Effector memory CD4-positive, alpha-beta T cell (primary cell): ENCODE results near the gene ORM1.

Experiments
- DNase-seq, 3 donors: peaks; one replicate each; pipeline ENCODE4 v3.0.0-alpha.2; 2020
- H3K27ac ChIP-seq: 2 replicates; pipeline ENCODE4 v1.7.0; 2013; ENCODE audit warnings: mild to moderate bottlenecking, low read length, moderate library complexity; ENCODE audit not compliant: insufficient read depth, poor library complexity, severe bottlenecking
- H3K27me3 ChIP-seq: replicated peaks from 2 replicates; pipeline ENCODE4 v1.7.0; 2013; ENCODE audit warnings: mild to moderate bottlenecking, low read length; ENCODE audit not compliant: insufficient read depth, control insufficient read depth, poor library complexity, severe bottlenecking
- H3K36me3 ChIP-seq: 2 replicates; pipeline ENCODE4 v1.7.0; 2013; ENCODE audit warnings: mild to moderate bottlenecking, low read length, moderate library complexity; ENCODE audit not compliant: control insufficient read depth, insufficient read depth
- H3K4me1 ChIP-seq: 2 replicates; pipeline ENCODE4 v1.7.0; 2013; ENCODE audit warnings: low read length, mild to moderate bottlenecking; ENCODE audit not compliant: control insufficient read depth, insufficient read depth, poor library complexity, severe bottlenecking
- H3K4me3 ChIP-seq: 2 replicates; pipeline ENCODE4 v1.7.0; 2013; ENCODE audit warnings: low read length, low read depth, mild to moderate bottlenecking; ENCODE audit not compliant: insufficient read depth, poor library complexity, severe bottlenecking
- H3K9me3 ChIP-seq: 2 replicates; pipeline ENCODE4 v1.7.0; 2013; ENCODE audit warnings: mild to moderate bottlenecking, low read length, moderate library complexity; ENCODE audit not compliant: control insufficient read depth

ORM1 gene

GRCh38 chr9:114342755-114343440, 20.0 kb downstream of the ORM1 start:
- H3K4me3 ChIP-seq = no peak overlapping the region
- H3K4me1 ChIP-seq = no peaks in the 10 kb centered on the region
- no peaks in the 10 kb centered on the region for H3K9me3 ChIP-seq
- DNase-seq = no peak
- H3K27me3 ChIP-seq = no peaks in the 10 kb centered on the region
- no peak overlapping the region for H3K27ac ChIP-seq
- H3K36me3 ChIP-seq = peaks cover 97% of the 10 kb centered on the region

- no peak overlapping the region for H3K4me3 ChIP-seq
- H3K27ac ChIP-seq = peak overlapping the region; percentile 18
- no peak for DNase-seq
- no peaks in the 10 kb centered on the region for H3K9me3 ChIP-seq
- no peaks in the 10 kb centered on the region for H3K4me1 ChIP-seq
- peaks cover 97% of the 10 kb centered on the region for H3K36me3 ChIP-seq
- no peaks in the 10 kb centered on the region for H3K27me3 ChIP-seq
Measured at GRCh38 chr9:114343471-114344187, 20.7 kb downstream of the ORM1 start.

GRCh38 chr9:114344188-114344566, 21.3 kb downstream of the ORM1 start:
- Histone ChIP-seq H3K9me3 (no peaks in the 10 kb centered on the region), H3K36me3 (peaks cover 97% of the 10 kb centered on the region), H3K4me1 (no peaks in the 10 kb centered on the region), H3K27ac (no peak overlapping the region), H3K27me3 (no peaks in the 10 kb centered on the region), H3K4me3 (no peak overlapping the region)
- DNase-seq = no peak

GRCh38 chr9:114344692-114345091, 21.8 kb downstream of the ORM1 start:
- no peaks in the 10 kb centered on the region for H3K9me3 ChIP-seq
- no peak overlapping the region for H3K27ac ChIP-seq
- peaks cover under 1% of the 10 kb centered on the region for H3K4me1 ChIP-seq
- no peak for DNase-seq
- no peak overlapping the region for H3K4me3 ChIP-seq
- no peaks in the 10 kb centered on the region for H3K27me3 ChIP-seq
- peaks cover 97% of the 10 kb centered on the region for H3K36me3 ChIP-seq

- H3K27ac ChIP-seq = peak overlapping the region; percentile 13
- no peak for DNase-seq
- peaks cover 97% of the 10 kb centered on the region for H3K36me3 ChIP-seq
- H3K27me3 ChIP-seq = no peaks in the 10 kb centered on the region
- H3K4me1 ChIP-seq = peaks cover 6% of the 10 kb centered on the region
- no peak overlapping the region for H3K4me3 ChIP-seq
- H3K9me3 ChIP-seq = no peaks in the 10 kb centered on the region
Measured at GRCh38 chr9:114345493-114346065, 22.7 kb downstream of the ORM1 start.

- Histone ChIP-seq H3K36me3 (peaks cover 97% of the 10 kb centered on the region), H3K4me3 (no peak overlapping the region), H3K27ac (peak overlapping the region; percentile 13), H3K9me3 (no peaks in the 10 kb centered on the region), H3K27me3 (no peaks in the 10 kb centered on the region), H3K4me1 (peaks cover 7% of the 10 kb centered on the region)
- no peak for DNase-seq
Measured at GRCh38 chr9:114346146-114346545, 23.2 kb downstream of the ORM1 start.

GRCh38 chr9:114347675-114348074, 24.8 kb downstream of the ORM1 start:
- Histone ChIP-seq H3K9me3 (no peaks in the 10 kb centered on the region), H3K4me3 (no peak overlapping the region), H3K27me3 (no peaks in the 10 kb centered on the region), H3K36me3 (peaks cover 93% of the 10 kb centered on the region), H3K4me1 (peaks cover 14% of the 10 kb centered on the region), H3K27ac (peak overlapping the region; percentile 68)
- no peak for DNase-seq

- no peaks in the 10 kb centered on the region for H3K27me3 ChIP-seq
- peaks cover 93% of the 10 kb centered on the region for H3K36me3 ChIP-seq
- no peak for DNase-seq
- H3K4me1 ChIP-seq = peaks cover 14% of the 10 kb centered on the region
- no peak overlapping the region for H3K4me3 ChIP-seq
- H3K27ac ChIP-seq = peak overlapping the region; percentile 68
- no peaks in the 10 kb centered on the region for H3K9me3 ChIP-seq
Measured at GRCh38 chr9:114348261-114348905, 25.5 kb downstream of the ORM1 start.

- Histone ChIP-seq H3K27me3 (no peaks in the 10 kb centered on the region), H3K9me3 (no peaks in the 10 kb centered on the region), H3K4me1 (peaks cover 14% of the 10 kb centered on the region), H3K36me3 (peaks cover 93% of the 10 kb centered on the region), H3K27ac (peak overlapping the region; percentile 68), H3K4me3 (no peak overlapping the region)
- DNase-seq = peak; percentile 32 to 54 (median 36)
Measured at GRCh38 chr9:114348906-114349482, 26.1 kb downstream of the ORM1 start.
